Calu3 (cell line): ENCODE data around the gene C9orf50. TPM values are rescaled to one million over a fixed set of nuclear protein-coding genes. Genes with fewer than 3 reads are reported as not detected.
A peak's percentile ranks its signal among the peaks of the same experiment; 100 is the strongest.

Source experiments
- BruUV-seq: library from RNA; stranded (reverse); fragments of 400-500 nt; replicated peaks from 2 replicates; lab custom pipeline; 2021; lab: Mats Ljungman, UMichigan
- CTCF ChIA-PET: fragments of 300-600 bp; sonication (Branson Sonifier 250); formaldehyde crosslinking; loops from one replicate; lab custom pipeline; 2022; ENCODE audit warnings: antibody characterized with exemption; lab: Charles Lee
- DNase-seq: peaks from one replicate; pipeline ENCODE4 v3.0.0; 2022
- H3K27ac Mint-ChIP-seq: one replicate; pipeline ENCODE4 v1.8.0; 2022; ENCODE audit warnings: mixed read lengths; ENCODE audit not compliant: unreplicated experiment
- H3K27me3 Mint-ChIP-seq: one replicate; pipeline ENCODE4 v1.8.0; 2022; ENCODE audit warnings: mixed read lengths; ENCODE audit not compliant: unreplicated experiment
- H3K36me3 Mint-ChIP-seq: one replicate; pipeline ENCODE4 v1.8.0; 2022; ENCODE audit warnings: mild to moderate bottlenecking, moderate library complexity, mixed read lengths; ENCODE audit not compliant: insufficient read depth, unreplicated experiment
- H3K4me1 Mint-ChIP-seq: one replicate; pipeline ENCODE4 v1.8.0; 2022; ENCODE audit warnings: mild to moderate bottlenecking, low read depth, mixed read lengths; ENCODE audit not compliant: unreplicated experiment
- H3K4me3 Mint-ChIP-seq: one replicate; pipeline ENCODE4 v1.8.0; 2022; ENCODE audit warnings: mild to moderate bottlenecking, low read depth, moderate library complexity, mixed read lengths; ENCODE audit not compliant: unreplicated experiment
- H3K9me3 Mint-ChIP-seq: one replicate; pipeline ENCODE4 v1.8.0; 2022; ENCODE audit warnings: low read depth, mixed read lengths; ENCODE audit not compliant: unreplicated experiment
- CTCF ChIP-seq: fragments of 200-600 bp; IDR thresholded peaks from one replicate; pipeline ENCODE4 v1.8.0; 2022; ENCODE audit warnings: antibody characterized with exemption; ENCODE audit not compliant: unreplicated experiment
- intact Hi-C: fragments of 100-400 bp; cut with micrococcal nuclease; formaldehyde crosslinking; loops from one replicate; pipeline ENCODE4 v1.10.0; 2022; ENCODE audit not compliant: unreplicated experiment
- total RNA-seq: library from RNA; stranded (reverse); gene quantifications from 2 replicates; pipeline ENCODE4 v1.2.3, GENCODE V29; 2022

The C9orf50 gene
- total RNA-seq, 1 experiment from 2014 or later, result not detected

- peaks cover 56% of the 10 kb centered on the region for H3K36me3 Mint-ChIP-seq
- peak overlapping the region; percentile 83 for H3K4me3 Mint-ChIP-seq
- CTCF ChIA-PET, result interaction anchor here (0.6 to 1.0 kb wide), 2 partner anchors 15 to 435 kb away, joined by 3 to 7 read pairs; partner anchors contain the start of gene NTMT1
- no peaks in the 10 kb centered on the region for H3K4me1 Mint-ChIP-seq
- no peak for DNase-seq
- intact Hi-C loops, result loop anchor here (5.0 kb wide), 1 partner anchor 152 kb away; no protein-coding TSS in a partner anchor
- no peaks in the 10 kb centered on the region for H3K27me3 Mint-ChIP-seq
- TF ChIP-seq CTCF, result no peak
- BruUV-seq, result no TSS peak
- H3K9me3 Mint-ChIP-seq, result no peaks in the 10 kb centered on the region
- H3K27ac Mint-ChIP-seq, result peak overlapping the region; percentile 33
Observed at GRCh38 chr9:129640086-129640870, 19.4 kb upstream of the C9orf50 start.

GRCh38 chr9:129639756-129640085, 18.8 kb upstream of the C9orf50 start:
- no peaks in the 10 kb centered on the region for H3K27me3 Mint-ChIP-seq
- no peaks in the 10 kb centered on the region for H3K9me3 Mint-ChIP-seq
- no peak for TF ChIP-seq CTCF
- no TSS peak for BruUV-seq
- no peaks in the 10 kb centered on the region for H3K4me1 Mint-ChIP-seq
- H3K27ac Mint-ChIP-seq, result peak overlapping the region; percentile 33
- no peak for DNase-seq
- CTCF ChIA-PET, result interaction anchor here (1.0 kb wide), 1 partner anchor 14 kb away, joined by 3 read pairs; the partner anchor contains the start of gene NTMT1
- intact Hi-C loops, result loop anchor here (5.0 kb wide), 1 partner anchor 153 kb away; no protein-coding TSS in a partner anchor
- H3K36me3 Mint-ChIP-seq, result peaks cover 61% of the 10 kb centered on the region
- H3K4me3 Mint-ChIP-seq, result peak overlapping the region; percentile 83

- TF ChIP-seq CTCF, result no peak
- H3K4me1 Mint-ChIP-seq, result no peaks in the 10 kb centered on the region
- no peaks in the 10 kb centered on the region for H3K27me3 Mint-ChIP-seq
- no peaks in the 10 kb centered on the region for H3K9me3 Mint-ChIP-seq
- intact Hi-C loops, result no loop called here
- H3K4me3 Mint-ChIP-seq, result no peak overlapping the region
- DNase-seq, result no peak
- H3K36me3 Mint-ChIP-seq, result peaks cover 61% of the 10 kb centered on the region
- no peak overlapping the region for H3K27ac Mint-ChIP-seq
- CTCF ChIA-PET, result no interaction called here
- no TSS peak for BruUV-seq
Observed at GRCh38 chr9:129639034-129639630, 18.2 kb upstream of the C9orf50 start.

- TF ChIP-seq CTCF, result no peak
- CTCF ChIA-PET, result interaction anchor here (0.6 to 0.7 kb wide), 2 partner anchors 476 to 512 kb away, joined by 3 read pairs; no protein-coding TSS in a partner anchor
- H3K27me3 Mint-ChIP-seq, result no peaks in the 10 kb centered on the region
- no peaks in the 10 kb centered on the region for H3K4me1 Mint-ChIP-seq
- peak overlapping the region; percentile 64 for H3K27ac Mint-ChIP-seq
- intact Hi-C loops, result no loop called here
- BruUV-seq, result no TSS peak
- H3K9me3 Mint-ChIP-seq, result no peaks in the 10 kb centered on the region
- no peak overlapping the region for H3K4me3 Mint-ChIP-seq
- DNase-seq, result no peak
- peaks cover 71% of the 10 kb centered on the region for H3K36me3 Mint-ChIP-seq
Observed at GRCh38 chr9:129637673-129638439, 17.0 kb upstream of the C9orf50 start.
